HepG2 (cell line): Measurements from ENCODE around the gene CACNA1G. TPM values are rescaled to one million over a fixed set of nuclear protein-coding genes. Genes with fewer than 3 reads are reported as not detected.

Source experiments
- FOXA1 ChIP-seq, 2 experiments: fragments of 450-650 bp in 1 of 2; sonication (generic) in 1 of 2; formaldehyde crosslinking in 1 of 2; IDR thresholded peaks; 2 replicates each; pipeline versions ENCODE4 v1.4.0 to v1.6.1; 2016 to 2020; ENCODE audit warnings: missing genetic modification reagents in 1 of 2
- GATAD1 ChIP-seq: IDR thresholded peaks from 2 replicates; pipeline ENCODE4 v1.6.1; 2016; ENCODE audit warnings: missing genetic modification reagents, missing compliant biosample characterization
- GTF3A ChIP-seq: sonication (generic); formaldehyde crosslinking; conservative IDR thresholded peaks from 2 replicates; pipeline ENCODE4 v1.4.0; 2020; ENCODE audit warnings: mild to moderate bottlenecking, missing genetic modification reagents
- KDM2A ChIP-seq: sonication (generic); formaldehyde crosslinking; IDR thresholded peaks from 2 replicates; pipeline ENCODE4 v1.4.0; 2020; ENCODE audit warnings: low read depth, missing genetic modification reagents, borderline replicate concordance
- MED1 ChIP-seq: sonication (generic); formaldehyde crosslinking; IDR thresholded peaks from 2 replicates; pipeline ENCODE4 v1.4.0; 2020; ENCODE audit warnings: missing genetic modification reagents
- NCOA1 ChIP-seq: sonication (generic); formaldehyde crosslinking; IDR thresholded peaks from 2 replicates; pipeline ENCODE4 v1.9.0; 2021; ENCODE audit warnings: missing genetic modification reagents
- RNF2 ChIP-seq: fragments of 450-650 bp; conservative IDR thresholded peaks from 2 replicates; pipeline ENCODE4 v1.6.1; 2016; ENCODE audit warnings: low read depth
- SCMH1 ChIP-seq: sonication (generic); formaldehyde crosslinking; IDR thresholded peaks from 2 replicates; pipeline ENCODE4 v1.9.0; 2021; ENCODE audit warnings: missing genetic modification reagents, mild to moderate bottlenecking, borderline replicate concordance
- ZBTB8A ChIP-seq: sonication (generic); formaldehyde crosslinking; IDR thresholded peaks from 2 replicates; pipeline ENCODE4 v1.4.0; 2020; ENCODE audit warnings: mild to moderate bottlenecking, low read depth, missing genetic modification reagents, borderline replicate concordance
- ZNF124 ChIP-seq: sonication (generic); formaldehyde crosslinking; IDR thresholded peaks from 2 replicates; pipeline ENCODE4 v1.4.0; 2020; ENCODE audit warnings: missing genetic modification reagents
- ZNF350 ChIP-seq: sonication (generic); formaldehyde crosslinking; IDR thresholded peaks from 2 replicates; pipeline ENCODE4 v1.4.0; 2020; ENCODE audit warnings: mild to moderate bottlenecking, low read depth, missing genetic modification reagents, borderline replicate concordance
- ZNF451 ChIP-seq: sonication (generic); formaldehyde crosslinking; IDR thresholded peaks from 2 replicates; pipeline ENCODE4 v1.5.0; 2020; ENCODE audit warnings: mild to moderate bottlenecking, missing genetic modification reagents
- ZNF746 ChIP-seq: sonication (generic); formaldehyde crosslinking; IDR thresholded peaks from 2 replicates; pipeline ENCODE4 v1.8.0; 2022; ENCODE audit warnings: mild to moderate bottlenecking, missing genetic modification reagents
- polyA plus RNA-seq, 8 experiments: library from polyadenylated mRNA; depleted of rRNA in 3 of 8; stranded (reverse) in 7 of 8; unstranded in 1 of 8; fragments of >200 nt; fragmentation: Illumina TruSeq in 4 of 8; extraction: Trizol in 4 of 8; gene quantifications; 2 replicates each; pipeline versions ENCODE4 v1.2.1 to v1.2.3, GENCODE V29; 2011 to 2016; ENCODE audit warnings: low read depth in 4 of 8, missing spikeins in 1 of 8, mixed read lengths in 1 of 8; ENCODE audit not compliant: insufficient read depth in 1 of 8
- total RNA-seq, 5 experiments: library from RNA; depleted of rRNA; stranded (reverse); fragments of >200 nt; fragmentation: Illumina TruSeq; extraction: Trizol; gene quantifications; 2 replicates each; pipeline ENCODE4 v1.2.3, GENCODE V29; 2016; ENCODE audit warnings: low read depth in 1 of 5
- TF ChIP-seq, protein P1 (sequence below): IDR thresholded peaks from 2 replicates; pipeline ENCODE4 v1.6.1; 2016; ENCODE audit warnings: missing compliant biosample characterization, missing genetic modification reagents, borderline replicate concordance
- TF ChIP-seq, protein P2 (sequence below): sonication (generic); formaldehyde crosslinking; IDR thresholded peaks from 2 replicates; pipeline ENCODE4 v1.5.0; 2020; ENCODE audit warnings: missing genetic modification reagents
- TF ChIP-seq, protein P3 (sequence below): IDR thresholded peaks from 2 replicates; pipeline ENCODE4 v1.6.1; 2016; ENCODE audit warnings: control low read depth
- TF ChIP-seq, protein P4 (sequence below): sonication (generic); formaldehyde crosslinking; IDR thresholded peaks from 2 replicates; pipeline ENCODE4 v1.5.1; 2020; ENCODE audit warnings: mild to moderate bottlenecking, missing genetic modification reagents, moderate library complexity
- TF ChIP-seq, protein P5 (sequence below): sonication (generic); formaldehyde crosslinking; IDR thresholded peaks from 2 replicates; pipeline ENCODE4 v1.4.0; 2020; ENCODE audit warnings: low read depth, mild to moderate bottlenecking, missing genetic modification reagents
- TF ChIP-seq, protein P6 (sequence below): sonication (generic); formaldehyde crosslinking; IDR thresholded peaks from 2 replicates; pipeline ENCODE4 v1.8.1; 2023; ENCODE audit warnings: missing genetic modification reagents, inconsistent platforms, borderline replicate concordance

CACNA1G gene
- total and polyA plus RNA-seq, 2 of the 13 experiments (the other 11 are each of a cell fraction or from before 2014, with no cell fraction given), result 0.02 TPM; not detected in 1

DNA sequence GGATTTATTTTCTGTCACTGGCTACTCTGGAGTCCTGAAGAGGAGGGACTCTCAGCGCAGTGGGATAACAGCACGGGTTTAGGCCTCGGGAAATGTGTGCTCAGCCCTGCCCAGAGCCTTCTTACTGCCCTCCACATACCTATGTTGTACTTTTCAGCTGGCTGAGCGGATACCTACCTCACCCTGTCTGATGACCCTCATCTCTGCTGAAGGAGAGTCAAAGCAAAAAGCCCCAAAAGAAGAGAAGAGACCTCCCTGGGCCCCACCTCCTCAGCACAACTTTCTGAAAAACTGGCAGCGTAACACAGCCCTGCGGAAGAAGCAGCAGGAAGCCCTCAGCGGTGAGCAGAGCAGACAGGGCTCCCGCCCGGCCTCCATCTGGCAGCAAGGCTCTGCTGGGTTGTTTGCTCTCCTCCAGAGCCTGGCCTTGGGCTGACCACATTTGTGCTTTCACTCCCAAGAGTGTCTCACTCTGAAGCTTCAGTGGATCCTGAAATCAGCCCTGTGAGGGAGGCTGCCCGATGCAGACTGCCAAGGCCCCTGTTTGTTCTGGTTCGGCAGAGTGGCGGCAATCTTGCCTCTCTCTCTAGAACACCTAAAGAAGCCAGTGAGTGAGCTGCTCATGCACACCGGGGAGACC, 42.0 kb upstream of the CACNA1G start (continued):
- TF ChIP-seq, protein P1, sequence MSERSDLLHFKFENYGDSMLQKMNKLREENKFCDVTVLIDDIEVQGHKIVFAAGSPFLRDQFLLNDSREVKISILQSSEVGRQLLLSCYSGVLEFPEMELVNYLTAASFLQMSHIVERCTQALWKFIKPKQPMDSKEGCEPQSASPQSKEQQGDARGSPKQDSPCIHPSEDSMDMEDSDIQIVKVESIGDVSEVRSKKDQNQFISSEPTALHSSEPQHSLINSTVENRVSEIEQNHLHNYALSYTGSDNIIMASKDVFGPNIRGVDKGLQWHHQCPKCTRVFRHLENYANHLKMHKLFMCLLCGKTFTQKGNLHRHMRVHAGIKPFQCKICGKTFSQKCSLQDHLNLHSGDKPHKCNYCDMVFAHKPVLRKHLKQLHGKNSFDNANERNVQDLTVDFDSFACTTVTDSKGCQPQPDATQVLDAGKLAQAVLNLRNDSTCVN (CRISPR knock-in tag), result 0 out of 2 replicates have a peak, but pooled peaks have one; percentile 23
- TF ChIP-seq NCOA1 (no peak), MED1 (CRISPR knock-in tag) (no peak), KDM2A (CRISPR knock-in tag) (peak; percentile 20; the same call in 1 of the 2 replicates), ZBTB8A (no peak), SCMH1 (CRISPR knock-in tag) (no peak), ZNF124 (CRISPR knock-in tag) (no peak), FOXA1 (IDR thresholded peaks at IDR 0.05) (no peak), FOXA1 (CRISPR knock-in tag; IDR thresholded peaks at IDR 0.05) (peak; percentile 63), RNF2 (no peak), ZNF350 (CRISPR knock-in tag) (peak; percentile 26; the same call in 1 of the 2 replicates), ZNF746 (CRISPR knock-in tag) (no peak), GTF3A (CRISPR knock-in tag) (no peak), GATAD1 (no peak), ZNF451 (CRISPR knock-in tag) (no peak)
- TF ChIP-seq, protein P2, sequence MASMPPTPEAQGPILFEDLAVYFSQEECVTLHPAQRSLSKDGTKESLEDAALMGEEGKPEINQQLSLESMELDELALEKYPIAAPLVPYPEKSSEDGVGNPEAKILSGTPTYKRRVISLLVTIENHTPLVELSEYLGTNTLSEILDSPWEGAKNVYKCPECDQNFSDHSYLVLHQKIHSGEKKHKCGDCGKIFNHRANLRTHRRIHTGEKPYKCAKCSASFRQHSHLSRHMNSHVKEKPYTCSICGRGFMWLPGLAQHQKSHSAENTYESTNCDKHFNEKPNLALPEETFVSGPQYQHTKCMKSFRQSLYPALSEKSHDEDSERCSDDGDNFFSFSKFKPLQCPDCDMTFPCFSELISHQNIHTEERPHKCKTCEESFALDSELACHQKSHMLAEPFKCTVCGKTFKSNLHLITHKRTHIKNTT (CRISPR knock-in tag), result no peak
- TF ChIP-seq, protein P3, sequence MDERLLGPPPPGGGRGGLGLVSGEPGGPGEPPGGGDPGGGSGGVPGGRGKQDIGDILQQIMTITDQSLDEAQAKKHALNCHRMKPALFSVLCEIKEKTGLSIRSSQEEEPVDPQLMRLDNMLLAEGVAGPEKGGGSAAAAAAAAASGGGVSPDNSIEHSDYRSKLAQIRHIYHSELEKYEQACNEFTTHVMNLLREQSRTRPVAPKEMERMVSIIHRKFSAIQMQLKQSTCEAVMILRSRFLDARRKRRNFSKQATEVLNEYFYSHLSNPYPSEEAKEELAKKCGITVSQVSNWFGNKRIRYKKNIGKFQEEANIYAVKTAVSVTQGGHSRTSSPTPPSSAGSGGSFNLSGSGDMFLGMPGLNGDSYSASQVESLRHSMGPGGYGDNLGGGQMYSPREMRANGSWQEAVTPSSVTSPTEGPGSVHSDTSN, result no peak
- TF ChIP-seq, protein P4, sequence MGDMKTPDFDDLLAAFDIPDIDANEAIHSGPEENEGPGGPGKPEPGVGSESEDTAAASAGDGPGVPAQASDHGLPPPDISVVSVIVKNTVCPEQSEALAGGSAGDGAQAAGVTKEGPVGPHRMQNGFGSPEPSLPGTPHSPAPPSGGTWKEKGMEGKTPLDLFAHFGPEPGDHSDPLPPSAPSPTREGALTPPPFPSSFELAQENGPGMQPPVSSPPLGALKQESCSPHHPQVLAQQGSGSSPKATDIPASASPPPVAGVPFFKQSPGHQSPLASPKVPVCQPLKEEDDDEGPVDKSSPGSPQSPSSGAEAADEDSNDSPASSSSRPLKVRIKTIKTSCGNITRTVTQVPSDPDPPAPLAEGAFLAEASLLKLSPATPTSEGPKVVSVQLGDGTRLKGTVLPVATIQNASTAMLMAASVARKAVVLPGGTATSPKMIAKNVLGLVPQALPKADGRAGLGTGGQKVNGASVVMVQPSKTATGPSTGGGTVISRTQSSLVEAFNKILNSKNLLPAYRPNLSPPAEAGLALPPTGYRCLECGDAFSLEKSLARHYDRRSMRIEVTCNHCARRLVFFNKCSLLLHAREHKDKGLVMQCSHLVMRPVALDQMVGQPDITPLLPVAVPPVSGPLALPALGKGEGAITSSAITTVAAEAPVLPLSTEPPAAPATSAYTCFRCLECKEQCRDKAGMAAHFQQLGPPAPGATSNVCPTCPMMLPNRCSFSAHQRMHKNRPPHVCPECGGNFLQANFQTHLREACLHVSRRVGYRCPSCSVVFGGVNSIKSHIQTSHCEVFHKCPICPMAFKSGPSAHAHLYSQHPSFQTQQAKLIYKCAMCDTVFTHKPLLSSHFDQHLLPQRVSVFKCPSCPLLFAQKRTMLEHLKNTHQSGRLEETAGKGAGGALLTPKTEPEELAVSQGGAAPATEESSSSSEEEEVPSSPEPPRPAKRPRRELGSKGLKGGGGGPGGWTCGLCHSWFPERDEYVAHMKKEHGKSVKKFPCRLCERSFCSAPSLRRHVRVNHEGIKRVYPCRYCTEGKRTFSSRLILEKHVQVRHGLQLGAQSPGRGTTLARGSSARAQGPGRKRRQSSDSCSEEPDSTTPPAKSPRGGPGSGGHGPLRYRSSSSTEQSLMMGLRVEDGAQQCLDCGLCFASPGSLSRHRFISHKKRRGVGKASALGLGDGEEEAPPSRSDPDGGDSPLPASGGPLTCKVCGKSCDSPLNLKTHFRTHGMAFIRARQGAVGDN (CRISPR knock-in tag), result peak; percentile 76
- TF ChIP-seq, protein P5, sequence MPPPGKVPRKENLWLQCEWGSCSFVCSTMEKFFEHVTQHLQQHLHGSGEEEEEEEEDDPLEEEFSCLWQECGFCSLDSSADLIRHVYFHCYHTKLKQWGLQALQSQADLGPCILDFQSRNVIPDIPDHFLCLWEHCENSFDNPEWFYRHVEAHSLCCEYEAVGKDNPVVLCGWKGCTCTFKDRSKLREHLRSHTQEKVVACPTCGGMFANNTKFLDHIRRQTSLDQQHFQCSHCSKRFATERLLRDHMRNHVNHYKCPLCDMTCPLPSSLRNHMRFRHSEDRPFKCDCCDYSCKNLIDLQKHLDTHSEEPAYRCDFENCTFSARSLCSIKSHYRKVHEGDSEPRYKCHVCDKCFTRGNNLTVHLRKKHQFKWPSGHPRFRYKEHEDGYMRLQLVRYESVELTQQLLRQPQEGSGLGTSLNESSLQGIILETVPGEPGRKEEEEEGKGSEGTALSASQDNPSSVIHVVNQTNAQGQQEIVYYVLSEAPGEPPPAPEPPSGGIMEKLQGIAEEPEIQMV (CRISPR knock-in tag), result peak; percentile 51; the same call in 1 of the 2 replicates
- TF ChIP-seq, protein P6, sequence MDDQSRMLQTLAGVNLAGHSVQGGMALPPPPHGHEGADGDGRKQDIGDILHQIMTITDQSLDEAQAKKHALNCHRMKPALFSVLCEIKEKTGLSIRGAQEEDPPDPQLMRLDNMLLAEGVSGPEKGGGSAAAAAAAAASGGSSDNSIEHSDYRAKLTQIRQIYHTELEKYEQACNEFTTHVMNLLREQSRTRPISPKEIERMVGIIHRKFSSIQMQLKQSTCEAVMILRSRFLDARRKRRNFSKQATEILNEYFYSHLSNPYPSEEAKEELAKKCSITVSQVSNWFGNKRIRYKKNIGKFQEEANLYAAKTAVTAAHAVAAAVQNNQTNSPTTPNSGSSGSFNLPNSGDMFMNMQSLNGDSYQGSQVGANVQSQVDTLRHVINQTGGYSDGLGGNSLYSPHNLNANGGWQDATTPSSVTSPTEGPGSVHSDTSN (CRISPR knock-in tag), result no peak
